Activated T-cell treated with anti-CD3 and anti-CD28 coated beads, Interleukin-2, amount 50 U/mL, for 72 hours (primary cell): ENCODE measurements around the gene FAM20C. TPM values are rescaled to one million over a fixed set of nuclear protein-coding genes. Genes with fewer than 3 reads are reported as not detected.

Experiments
- ATAC-seq, 2 donors: fragments of 150-1000 bp; cut with Tn5 transposase; replicated peaks in 1 of 2; 2 replicates each; pipeline ENCODE4 v1.10.0; 2021; ENCODE audit warnings: moderate library complexity in 2 of 2, mild to moderate bottlenecking in 1 of 2
- DNase-seq, 2 donors: peaks; one replicate each; pipeline ENCODE4 v3.0.0; 2021 to 2022; ENCODE audit warnings: mixed read lengths in 1 of 2
- H3K27ac Mint-ChIP-seq: one replicate; pipeline ENCODE4 v1.8.0; 2022; ENCODE audit warnings: mild to moderate bottlenecking, moderate library complexity, mixed read lengths
- H3K27me3 Mint-ChIP-seq: one replicate; pipeline ENCODE4 v1.8.0; 2022; ENCODE audit warnings: low read depth, mixed read lengths
- H3K36me3 Mint-ChIP-seq, 2 donors: one replicate each; pipeline ENCODE4 v1.8.0; 2022; ENCODE audit warnings: mixed read lengths in 2 of 2, mild to moderate bottlenecking in 1 of 2; ENCODE audit not compliant: insufficient read depth in 2 of 2
- H3K4me1 Mint-ChIP-seq: one replicate; pipeline ENCODE4 v1.8.0; 2022; ENCODE audit warnings: low read depth, mixed read lengths
- H3K4me3 Mint-ChIP-seq, 2 donors: one replicate each; pipeline ENCODE4 v1.8.0; 2022; ENCODE audit warnings: mild to moderate bottlenecking in 2 of 2, mixed read lengths in 2 of 2, moderate library complexity in 2 of 2
- H3K9me3 Mint-ChIP-seq, 2 donors: one replicate each; pipeline ENCODE4 v1.8.0; 2022; ENCODE audit warnings: mixed read lengths in 2 of 2
- total RNA-seq, 2 donors: library from RNA; stranded (reverse); gene quantifications; one replicate each; pipeline ENCODE4 v1.2.3, GENCODE V29; 2022

FAM20C gene
- total RNA-seq, 2 donors from 2014 or later, result 0.12 TPM; not detected in 1

GRCh38 chr7:300048-300447, 107.7 kb downstream of the FAM20C start:
- Mint-ChIP-seq H3K4me1 (no peaks in the 10 kb centered on the region), H3K27ac (no peak overlapping the region), H3K27me3 (no peaks in the 10 kb centered on the region), H3K4me3 (no peak overlapping the region), H3K36me3 (no peaks in the 10 kb centered on the region), H3K9me3 (peaks cover 3 to 4% of the 10 kb centered on the region in 2 donors)
- DNase-seq, result no peak
- no peak for ATAC-seq

- H3K4me3 Mint-ChIP-seq, result no peak overlapping the region
- H3K27ac Mint-ChIP-seq, result no peak overlapping the region
- no peaks in the 10 kb centered on the region for H3K36me3 Mint-ChIP-seq
- no peak for ATAC-seq
- no peaks in the 10 kb centered on the region for H3K4me1 Mint-ChIP-seq
- DNase-seq, result no peak
- peaks cover 3 to 4% of the 10 kb centered on the region in 2 donors for H3K9me3 Mint-ChIP-seq
- H3K27me3 Mint-ChIP-seq, result no peaks in the 10 kb centered on the region
These were observed 108.3 kb downstream of the FAM20C start for GRCh38 chr7:300546-301290.

- no peaks in the 10 kb centered on the region for H3K27me3 Mint-ChIP-seq
- DNase-seq, result no peak
- ATAC-seq, result no peak
- peaks cover 3 to 4% of the 10 kb centered on the region in 2 donors for H3K9me3 Mint-ChIP-seq
- no peak overlapping the region for H3K4me3 Mint-ChIP-seq
- H3K27ac Mint-ChIP-seq, result no peak overlapping the region
- no peaks in the 10 kb centered on the region for H3K4me1 Mint-ChIP-seq
- H3K36me3 Mint-ChIP-seq, result no peaks in the 10 kb centered on the region
These were observed 109.1 kb downstream of the FAM20C start for GRCh38 chr7:301291-302053.

GRCh38 chr7:302054-302992, 110.0 kb downstream of the FAM20C start:
- DNase-seq (no peak), ATAC-seq (no peak)
- Mint-ChIP-seq H3K9me3 (peaks cover 3 to 4% of the 10 kb centered on the region in 2 donors), H3K27me3 (no peaks in the 10 kb centered on the region), H3K4me1 (no peaks in the 10 kb centered on the region), H3K4me3 (no peak overlapping the region), H3K27ac (no peak overlapping the region), H3K36me3 (no peaks in the 10 kb centered on the region)

DNA sequence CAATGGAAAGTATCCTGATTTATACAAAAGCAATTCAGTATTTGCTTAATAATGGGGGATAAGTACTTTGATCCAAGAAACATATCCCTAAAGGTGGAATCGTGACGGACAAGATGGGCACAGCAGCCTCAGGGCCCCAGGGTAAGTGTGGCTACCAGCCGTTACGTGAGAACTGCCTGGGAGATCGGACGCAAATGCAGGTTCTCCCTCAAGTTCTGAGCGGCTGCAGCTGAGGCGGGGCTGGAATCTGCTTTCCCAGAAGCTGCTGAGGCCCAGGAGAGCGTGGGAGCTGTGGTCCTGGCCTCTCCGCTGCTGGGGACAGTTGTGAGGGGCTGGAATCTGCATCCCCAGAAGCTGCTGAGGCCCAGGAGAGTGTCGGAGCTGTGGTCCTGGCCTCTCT, 111.1 kb downstream of the FAM20C start:
- no peak for ATAC-seq
- peaks cover 4 to 5% of the 10 kb centered on the region in 2 donors for H3K9me3 Mint-ChIP-seq
- H3K27ac Mint-ChIP-seq, result no peak overlapping the region
- peaks cover 0 to 2% of the 10 kb centered on the region in 2 donors for H3K36me3 Mint-ChIP-seq
- no peaks in the 10 kb centered on the region for H3K4me1 Mint-ChIP-seq
- no peaks in the 10 kb centered on the region for H3K27me3 Mint-ChIP-seq
- no peak for DNase-seq
- no peak overlapping the region for H3K4me3 Mint-ChIP-seq

DNA sequence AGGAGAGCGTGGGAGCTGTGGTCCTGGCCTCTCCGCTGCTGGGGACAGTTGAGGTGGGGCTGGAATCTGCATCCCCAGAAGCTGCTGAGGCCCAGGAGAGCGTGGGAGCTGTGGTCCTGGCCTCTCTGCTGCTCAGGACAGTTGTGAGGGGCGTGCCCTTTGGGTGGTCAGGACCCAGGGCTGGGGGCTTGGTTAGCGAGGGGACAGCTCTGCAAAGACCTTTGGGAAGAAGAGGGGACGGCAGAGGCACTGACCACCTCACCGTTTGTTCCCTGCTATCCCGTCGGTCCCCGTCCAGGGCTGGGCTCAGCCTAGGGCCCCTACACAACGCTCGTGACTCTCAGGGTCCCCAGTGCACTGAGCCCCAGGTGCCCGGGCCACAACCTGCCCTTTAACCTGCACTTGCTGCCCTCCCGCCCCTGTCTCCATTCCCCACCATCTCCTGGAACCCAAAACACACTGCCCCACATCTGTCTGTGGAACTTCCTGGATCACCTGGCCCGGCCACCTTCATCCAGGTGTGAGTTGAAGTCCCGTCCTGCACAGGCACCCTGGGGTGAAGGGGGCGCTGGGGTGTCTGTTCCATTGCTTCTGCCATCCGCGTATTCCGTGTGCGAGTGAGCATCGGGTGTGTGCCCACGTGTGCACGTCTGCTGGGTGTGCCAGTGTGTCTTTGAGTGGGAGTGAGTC, 111.7 kb downstream of the FAM20C start:
- Mint-ChIP-seq H3K4me1 (no peaks in the 10 kb centered on the region), H3K27ac (no peak overlapping the region), H3K27me3 (no peaks in the 10 kb centered on the region), H3K36me3 (peaks cover 0 to 2% of the 10 kb centered on the region in 2 donors), H3K4me3 (no peak overlapping the region), H3K9me3 (peaks cover 4 to 5% of the 10 kb centered on the region in 2 donors)
- no peak for DNase-seq
- ATAC-seq, result no peak

- Mint-ChIP-seq H3K9me3 (peaks cover 4 to 5% of the 10 kb centered on the region in 2 donors), H3K36me3 (peaks cover 0 to 2% of the 10 kb centered on the region in 2 donors), H3K4me1 (no peaks in the 10 kb centered on the region), H3K27me3 (no peaks in the 10 kb centered on the region), H3K27ac (no peak overlapping the region), H3K4me3 (no peak overlapping the region)
- no peak for ATAC-seq
- no peak for DNase-seq
These were observed 112.4 kb downstream of the FAM20C start for GRCh38 chr7:304574-305409.

DNA sequence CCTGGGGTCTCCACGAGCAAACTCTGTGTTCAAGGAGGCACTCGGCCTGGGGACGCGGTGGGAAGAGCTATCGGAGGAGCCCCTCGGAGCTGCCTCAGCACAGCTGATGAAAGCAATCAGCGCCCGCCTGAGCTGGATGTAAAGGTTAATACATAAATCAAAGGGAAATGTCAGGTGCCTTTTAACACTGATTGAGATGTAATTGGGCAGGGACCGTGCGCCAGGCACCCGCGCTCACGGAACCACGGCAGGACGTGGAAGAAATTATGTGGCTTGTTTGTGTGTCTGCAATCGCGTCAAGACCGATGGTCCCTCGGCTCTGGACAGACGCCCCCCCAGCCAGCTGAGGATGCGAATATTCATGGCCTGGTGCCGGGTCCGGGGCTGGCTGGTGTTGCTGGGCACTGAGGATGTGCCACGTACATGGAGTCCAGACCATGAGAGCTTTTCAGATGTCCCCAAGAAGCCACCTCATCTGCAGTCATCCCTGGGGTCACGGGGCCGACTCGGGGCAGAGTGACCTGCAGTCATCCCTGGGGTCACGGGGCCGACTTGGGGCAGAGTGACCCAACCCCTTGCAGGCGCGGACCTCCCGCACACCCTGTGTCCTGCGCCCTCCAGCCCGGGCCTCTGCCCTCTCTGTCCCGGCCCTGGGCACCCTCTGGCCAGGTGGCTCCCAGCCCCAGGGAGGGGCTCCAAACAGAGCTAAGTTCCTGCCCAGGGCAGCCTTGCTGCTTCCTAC, 113.2 kb downstream of the FAM20C start:
- ATAC-seq, result no peak
- Mint-ChIP-seq H3K27me3 (no peaks in the 10 kb centered on the region), H3K27ac (no peak overlapping the region), H3K4me1 (no peaks in the 10 kb centered on the region), H3K4me3 (no peak overlapping the region), H3K36me3 (peaks cover 0 to 2% of the 10 kb centered on the region in 2 donors), H3K9me3 (peaks cover 4 to 5% of the 10 kb centered on the region in 2 donors)
- DNase-seq, result no peak

- no peaks in the 10 kb centered on the region for H3K4me1 Mint-ChIP-seq
- H3K36me3 Mint-ChIP-seq, result peaks cover 0 to 2% of the 10 kb centered on the region in 2 donors
- peaks cover 4 to 5% of the 10 kb centered on the region in 2 donors for H3K9me3 Mint-ChIP-seq
- no peak overlapping the region for H3K4me3 Mint-ChIP-seq
- ATAC-seq (no peak), DNase-seq (no peak)
- peaks cover 11% of the 10 kb centered on the region for H3K27me3 Mint-ChIP-seq
- H3K27ac Mint-ChIP-seq, result no peak overlapping the region
These were observed 115.6 kb downstream of the FAM20C start for GRCh38 chr7:307970-308369.

DNA sequence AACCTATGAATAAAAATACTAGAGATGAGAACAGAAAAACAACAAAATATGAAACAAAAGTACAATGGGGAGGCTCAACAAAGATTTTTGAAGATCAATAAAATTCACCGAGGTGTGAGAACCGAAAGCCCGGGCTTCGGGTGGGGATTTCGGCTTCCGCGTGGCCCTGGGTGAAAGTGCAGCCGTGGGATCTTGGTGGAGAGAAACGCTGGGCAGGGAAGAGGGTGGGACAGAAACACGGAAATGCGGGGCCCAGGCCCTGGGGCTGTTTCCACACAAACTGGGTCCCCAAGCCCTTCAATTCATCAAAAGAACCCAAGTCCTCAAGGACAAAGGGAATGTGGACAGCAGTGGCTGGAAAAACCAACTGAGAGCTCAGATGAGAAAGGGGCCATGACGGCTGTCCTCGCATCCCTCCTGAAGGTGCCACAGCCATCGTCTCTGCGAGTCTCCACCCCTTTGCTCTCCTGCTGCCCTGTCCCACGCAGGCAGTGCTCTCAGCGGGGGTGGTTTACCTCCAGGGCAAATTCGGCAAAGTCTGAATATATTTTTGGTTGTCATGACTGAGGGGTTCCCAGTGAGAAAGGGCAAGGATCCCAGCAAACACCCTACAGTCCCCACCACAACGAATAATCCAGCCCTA, 117.3 kb downstream of the FAM20C start:
- no peak overlapping the region for H3K27ac Mint-ChIP-seq
- no peak overlapping the region for H3K4me3 Mint-ChIP-seq
- DNase-seq (no peak), ATAC-seq (no peak)
- peaks cover 0 to 2% of the 10 kb centered on the region in 2 donors for H3K9me3 Mint-ChIP-seq
- H3K36me3 Mint-ChIP-seq, result peaks cover 0 to 2% of the 10 kb centered on the region in 2 donors
- H3K4me1 Mint-ChIP-seq, result no peaks in the 10 kb centered on the region
- peaks cover 24% of the 10 kb centered on the region for H3K27me3 Mint-ChIP-seq
